Mesendoderm (in vitro differentiated cells): ENCODE results near the gene IGFBPL1.
A peak's percentile ranks its signal among the peaks of the same experiment; 100 is the strongest.

ENCODE experiments used
- DNase-seq: peaks from one replicate; pipeline ENCODE4 v3.0.0; 2013
- H2AK5ac ChIP-seq: 2 replicates; pipeline ENCODE4 v1.6.1; 2013; ENCODE audit warnings: low read length, inconsistent platforms
- H2BK120ac ChIP-seq: 2 replicates; pipeline ENCODE4 v1.6.1; 2013; ENCODE audit warnings: low read depth, mild to moderate bottlenecking, low read length, moderate library complexity, mixed read lengths
- H2BK15ac ChIP-seq: replicated peaks from 2 replicates; pipeline ENCODE4 v1.6.1; 2013; ENCODE audit warnings: low read depth, mild to moderate bottlenecking, moderate library complexity
- H2BK5ac ChIP-seq: 2 replicates; pipeline ENCODE4 v1.6.1; 2013; ENCODE audit warnings: low read length, inconsistent platforms
- H3K18ac ChIP-seq: 2 replicates; pipeline ENCODE4 v1.6.1; 2013; ENCODE audit warnings: mild to moderate bottlenecking, low read length, mixed read lengths
- H3K23ac ChIP-seq: one replicate; pipeline ENCODE4 v1.6.1; 2013; ENCODE audit warnings: low read length
- H3K27ac ChIP-seq: 2 replicates; pipeline ENCODE4 v1.5.1; 2013; ENCODE audit warnings: low read depth, mild to moderate bottlenecking, inconsistent platforms, low read length, moderate library complexity
- H3K27me3 ChIP-seq: 2 replicates; pipeline ENCODE4 v1.6.1; 2013; ENCODE audit warnings: low read length, control low read depth, mild to moderate bottlenecking, inconsistent platforms; ENCODE audit not compliant: insufficient read depth, poor library complexity
- H3K36me3 ChIP-seq: 2 replicates; pipeline ENCODE4 v1.6.1; 2013; ENCODE audit warnings: low read length, inconsistent platforms; ENCODE audit not compliant: control insufficient read depth, insufficient read depth
- H3K4ac ChIP-seq: one replicate; pipeline ENCODE4 v1.6.1; 2013; ENCODE audit warnings: low read depth, mild to moderate bottlenecking, low read length, moderate library complexity
- H3K4me1 ChIP-seq: 2 replicates; pipeline ENCODE4 v1.6.1; 2013; ENCODE audit warnings: low read depth, low read length, inconsistent platforms; ENCODE audit not compliant: control insufficient read depth
- H3K4me2 ChIP-seq: 2 replicates; pipeline ENCODE4 v1.6.1; 2013; ENCODE audit warnings: low read length
- H3K4me3 ChIP-seq: 2 replicates; pipeline ENCODE4 v1.5.1; 2013; ENCODE audit warnings: mild to moderate bottlenecking, low read length
- H3K56ac ChIP-seq: one replicate; pipeline ENCODE4 v1.6.1; 2013; ENCODE audit warnings: low read length
- H3K79me1 ChIP-seq: 2 replicates; pipeline ENCODE4 v1.6.1; 2013; ENCODE audit warnings: low read length, inconsistent platforms
- H3K79me2 ChIP-seq: 2 replicates; pipeline ENCODE4 v1.6.1; 2013; ENCODE audit warnings: mild to moderate bottlenecking, low read length; ENCODE audit not compliant: control insufficient read depth, insufficient read depth
- H3K9ac ChIP-seq: 2 replicates; pipeline ENCODE4 v1.6.1; 2013; ENCODE audit warnings: low read length, inconsistent platforms
- H4K5ac ChIP-seq: one replicate; pipeline ENCODE4 v1.6.1; 2013; ENCODE audit warnings: low read length
- H4K8ac ChIP-seq: one replicate; pipeline ENCODE4 v1.6.1; 2013; ENCODE audit warnings: low read depth, mild to moderate bottlenecking, control low read depth, low read length, moderate library complexity
- WGBS: extraction: QIAGEN DNeasy Blood & Tissue Kit; methylation state at CpG from one replicate; pipeline ENCODE4 v1.1.7; 2013; ENCODE audit warnings: low lambda C conversion rate, missing lambda C conversion rate; ENCODE audit not compliant: insufficient coverage; ENCODE audit errors: extremely low coverage; 5-methylcytosine and 5-hydroxymethylcytosine counted together

The IGFBPL1 gene

DNA sequence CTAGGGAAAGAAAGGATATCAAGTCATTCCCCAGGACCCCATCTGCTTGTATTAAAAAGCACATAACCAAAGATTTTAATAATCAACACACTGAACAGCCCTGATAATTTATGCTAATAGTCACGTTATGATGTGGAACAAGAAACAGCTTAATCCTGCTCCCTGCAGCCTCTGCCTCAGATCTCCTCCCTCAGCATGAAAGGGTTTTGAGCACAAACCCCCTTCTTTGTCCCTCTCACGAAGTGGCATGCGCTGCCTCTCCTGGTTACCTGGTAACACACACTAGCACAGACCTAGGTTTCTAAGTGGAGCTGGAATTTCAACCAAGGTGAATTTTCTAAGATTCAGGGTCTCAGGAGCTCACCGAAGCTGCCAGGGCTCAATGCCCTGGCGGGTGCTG, 5.1 kb downstream of the IGFBPL1 start:
- Histone ChIP-seq H2BK5ac (no peak overlapping the region), H3K4ac (no peak overlapping the region), H3K9ac (no peak overlapping the region), H3K4me2 (no peak overlapping the region), H2BK120ac (no peak overlapping the region), H3K4me3 (no peak overlapping the region), H3K18ac (no peak overlapping the region), H4K8ac (no peak overlapping the region), H3K56ac (no peak overlapping the region), H2BK15ac (no peak overlapping the region), H3K27ac (no peak overlapping the region), H3K4me1 (peaks cover 3% of the 10 kb centered on the region), H3K23ac (no peak overlapping the region), H3K79me1 (no peaks in the 10 kb centered on the region), H4K5ac (no peak overlapping the region), H3K36me3 (no peaks in the 10 kb centered on the region), H2AK5ac (no peak overlapping the region), H3K27me3 (no peaks in the 10 kb centered on the region), H3K79me2 (no peaks in the 10 kb centered on the region)
- DNase-seq = peak; percentile 34
- no CpG with 5 or more reads among the region's 5 CpGs for WGBS

DNA sequence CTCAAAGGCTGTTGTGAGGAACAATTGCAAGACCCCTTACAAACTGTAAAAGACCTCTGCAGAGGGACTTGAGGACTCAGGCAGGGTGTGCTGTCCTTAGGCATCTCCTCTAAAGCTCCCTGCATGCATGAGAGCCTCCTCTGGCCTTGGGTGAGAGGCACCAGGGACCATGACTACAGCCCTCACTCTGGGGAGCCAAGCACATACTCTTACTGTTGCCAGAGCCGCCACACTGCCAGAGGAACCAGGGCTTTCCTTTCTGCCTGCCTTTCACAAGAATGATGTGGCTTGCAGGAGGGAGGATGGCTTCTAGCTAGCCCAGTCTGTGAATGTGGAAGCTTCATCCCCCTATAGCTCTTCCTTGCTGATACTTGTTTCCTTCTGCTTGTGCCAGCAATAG, 5.9 kb downstream of the IGFBPL1 start:
- Histone ChIP-seq H3K27ac (no peak overlapping the region), H3K36me3 (no peaks in the 10 kb centered on the region), H3K4me1 (peaks cover 3% of the 10 kb centered on the region)

DNA sequence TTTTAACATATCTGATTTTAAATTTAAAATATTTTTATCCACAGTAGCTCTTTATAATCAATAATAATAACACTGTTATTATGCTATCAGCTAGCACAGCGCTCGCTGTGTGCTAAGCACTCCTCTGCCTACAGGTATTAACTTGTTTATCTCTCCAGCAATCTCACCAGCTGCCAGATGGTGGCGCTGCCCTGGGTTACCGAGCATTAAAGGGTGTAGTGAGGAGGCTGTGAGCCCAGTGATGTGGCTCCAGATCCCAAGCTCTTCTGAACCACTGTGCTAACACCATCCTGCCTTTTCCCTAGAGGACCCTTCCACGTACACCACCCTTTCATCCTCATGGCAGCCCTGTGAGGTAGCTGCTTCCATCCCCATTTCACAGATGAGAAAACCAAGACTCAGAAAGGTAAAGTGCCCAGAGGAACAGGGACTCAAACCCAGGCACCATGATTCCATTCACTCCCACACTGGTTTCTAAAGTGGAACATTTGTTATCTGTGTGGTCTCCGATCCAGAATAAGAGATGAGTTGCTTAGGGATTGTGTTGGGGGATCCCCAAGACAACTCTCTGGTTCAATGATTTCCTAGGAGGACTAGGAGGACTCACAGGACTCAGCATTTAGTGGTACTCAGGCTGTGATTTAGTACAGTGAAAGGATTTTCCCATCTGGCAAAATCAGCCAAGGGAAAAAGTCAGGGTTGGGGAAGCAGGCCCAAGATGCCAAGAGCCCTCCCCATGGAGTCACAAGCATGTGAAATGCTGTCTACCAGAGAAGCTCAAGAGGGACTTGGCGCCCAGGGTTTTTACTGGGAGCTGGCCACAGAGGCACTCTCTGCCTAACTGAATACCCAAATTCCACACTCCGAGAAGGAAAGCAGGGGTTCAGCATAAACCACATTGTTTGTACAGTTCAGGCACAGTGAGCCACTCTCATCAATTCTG, 7.0 kb downstream of the IGFBPL1 start:
- peaks cover 3% of the 10 kb centered on the region for H3K4me1 ChIP-seq
- no CpG with 5 or more reads among the region's 8 CpGs for WGBS

More for the DNA sequence above, 5.9 kb downstream of the IGFBPL1 start:
- Histone ChIP-seq H3K4me2 (no peak overlapping the region), H3K4me3 (no peak overlapping the region), H3K56ac (no peak overlapping the region), H2AK5ac (no peak overlapping the region), H3K18ac (no peak overlapping the region), H2BK120ac (no peak overlapping the region), H3K23ac (no peak overlapping the region), H2BK15ac (no peak overlapping the region), H3K27me3 (no peaks in the 10 kb centered on the region), H4K5ac (no peak overlapping the region), H3K4ac (no peak overlapping the region), H3K9ac (no peak overlapping the region), H3K79me1 (no peaks in the 10 kb centered on the region), H4K8ac (no peak overlapping the region), H2BK5ac (no peak overlapping the region), H3K79me2 (no peaks in the 10 kb centered on the region)
- WGBS = no CpG with 5 or more reads among the region's 1 CpG
- no peak for DNase-seq

DNA sequence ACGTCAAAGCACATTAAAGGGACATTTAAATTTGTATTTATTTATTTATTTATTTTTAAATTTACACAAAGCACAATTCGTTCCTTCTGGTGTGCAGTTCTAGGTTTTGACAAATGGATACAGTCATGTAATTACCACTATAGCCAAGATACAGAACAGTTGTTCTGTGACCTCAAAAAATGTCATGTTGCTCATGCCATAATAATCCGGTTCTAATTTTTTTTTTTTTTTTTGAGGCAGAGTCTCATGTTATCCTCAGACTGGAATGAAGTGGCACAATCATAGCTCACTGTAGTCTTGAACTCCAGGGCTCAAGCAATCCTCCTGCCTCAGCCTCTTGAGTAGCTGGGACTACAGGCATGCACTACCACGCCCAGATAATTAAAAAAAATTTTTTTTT, 7.8 kb downstream of the IGFBPL1 start:
- DNase-seq = no peak
- no peak overlapping the region for H3K18ac ChIP-seq
- H2BK15ac ChIP-seq = no peak overlapping the region
- H2BK5ac ChIP-seq = no peak overlapping the region
- no peaks in the 10 kb centered on the region for H3K79me1 ChIP-seq
- no peak overlapping the region for H3K23ac ChIP-seq
- no peak overlapping the region for H4K8ac ChIP-seq
- H4K5ac ChIP-seq = no peak overlapping the region
- H3K36me3 ChIP-seq = no peaks in the 10 kb centered on the region
- no peak overlapping the region for H2BK120ac ChIP-seq
- no CpG with 5 or more reads among the region's 4 CpGs for WGBS
- H3K9ac ChIP-seq = no peak overlapping the region
- no peak overlapping the region for H3K56ac ChIP-seq
- H3K79me2 ChIP-seq = no peaks in the 10 kb centered on the region
- peaks cover 2% of the 10 kb centered on the region for H3K4me1 ChIP-seq
- H2AK5ac ChIP-seq = no peak overlapping the region
- no peaks in the 10 kb centered on the region for H3K27me3 ChIP-seq
- no peak overlapping the region for H3K4ac ChIP-seq
- no peak overlapping the region for H3K27ac ChIP-seq
- no peak overlapping the region for H3K4me3 ChIP-seq
- no peak overlapping the region for H3K4me2 ChIP-seq

More for the DNA sequence above, 7.0 kb downstream of the IGFBPL1 start:
- Histone ChIP-seq H3K18ac (no peak overlapping the region), H3K36me3 (no peaks in the 10 kb centered on the region), H2BK120ac (no peak overlapping the region), H3K9ac (no peak overlapping the region), H3K56ac (no peak overlapping the region), H3K4me2 (no peak overlapping the region), H4K8ac (no peak overlapping the region), H2AK5ac (no peak overlapping the region), H3K27ac (no peak overlapping the region), H3K4me3 (no peak overlapping the region), H3K79me2 (no peaks in the 10 kb centered on the region), H3K79me1 (no peaks in the 10 kb centered on the region), H3K23ac (no peak overlapping the region), H4K5ac (no peak overlapping the region), H3K4ac (no peak overlapping the region), H2BK15ac (no peak overlapping the region), H3K27me3 (no peaks in the 10 kb centered on the region), H2BK5ac (no peak overlapping the region)
- peak; percentile 78 for DNase-seq

DNA sequence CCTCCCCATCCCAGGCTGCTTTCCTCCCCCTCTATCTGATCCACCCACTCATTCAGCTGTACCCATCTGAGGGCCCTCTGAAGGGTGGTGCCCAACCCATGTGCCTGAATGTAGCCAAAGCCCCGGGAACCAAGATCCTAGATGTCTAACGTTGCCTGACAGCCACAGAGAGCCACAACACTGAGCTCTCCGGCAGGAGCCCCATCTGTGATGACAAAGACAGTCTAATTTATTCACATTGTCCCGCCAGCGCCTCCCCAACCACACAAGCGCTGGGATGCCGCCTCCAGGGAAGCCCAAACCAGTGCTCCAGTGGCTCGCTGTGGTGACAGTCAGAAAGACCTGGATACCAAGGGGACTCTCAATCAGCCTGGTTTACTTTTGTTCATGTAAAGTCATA, 8.4 kb downstream of the IGFBPL1 start:
- Histone ChIP-seq H3K4me2 (no peak overlapping the region), H3K36me3 (no peaks in the 10 kb centered on the region), H3K56ac (no peak overlapping the region), H3K4ac (no peak overlapping the region), H3K23ac (no peak overlapping the region), H4K8ac (no peak overlapping the region), H3K79me2 (no peaks in the 10 kb centered on the region), H3K9ac (no peak overlapping the region), H2BK120ac (no peak overlapping the region), H4K5ac (no peak overlapping the region), H3K4me3 (no peak overlapping the region), H2AK5ac (no peak overlapping the region), H2BK5ac (no peak overlapping the region), H2BK15ac (no peak overlapping the region), H3K79me1 (no peaks in the 10 kb centered on the region), H3K18ac (no peak overlapping the region), H3K4me1 (no peaks in the 10 kb centered on the region), H3K27ac (no peak overlapping the region), H3K27me3 (no peaks in the 10 kb centered on the region)
- no CpG with 5 or more reads among the region's 8 CpGs for WGBS
- DNase-seq = no peak
